IMR-90 (cell line): ENCODE results near the gene PIP5K1A. TPM values are rescaled to one million over a fixed set of nuclear protein-coding genes. Genes with fewer than 3 reads are reported as not detected.
"Not testable (repeated sequence)": the region's sequence is repeated elsewhere in the genome, so short reads cannot be mapped to it uniquely, and the experiment has no call there.

ENCODE experiments used
- ATAC-seq: fragments of 200-7000 bp; cut with Tn5 transposase; 2 replicates; pipeline ENCODE4 v1.9.1; 2020; ENCODE audit warnings: low read depth, mild to moderate bottlenecking, moderate library complexity
- BruUV-seq: library from RNA; stranded (reverse); fragments of 400-500 nt; replicated peaks from 2 replicates; lab custom pipeline; 2021; lab: Mats Ljungman, UMichigan
- CTCF ChIA-PET: fragments of 300-600 bp; formaldehyde crosslinking; extraction: SDS; loops from one replicate; lab custom pipeline; 2021; ENCODE audit warnings: antibody characterized with exemption; lab: Yijun Ruan, JAX
- POLR2A ChIA-PET: fragments of 300-600 bp; sonication (Branson Sonifier 250); formaldehyde crosslinking; loops from one replicate; lab custom pipeline; 2022; ENCODE audit warnings: antibody characterized with exemption; ENCODE audit not compliant: unreplicated experiment; lab: Charles Lee
- DNase-seq: peaks from one replicate; pipeline ENCODE4 v3.0.0; 2013
- H2AFZ ChIP-seq: replicated peaks from 2 replicates; pipeline ENCODE3; 2013; ENCODE audit warnings: low read length, mild to moderate bottlenecking; ENCODE audit not compliant: poor library complexity
- H2AK5ac ChIP-seq: 2 replicates; pipeline ENCODE4 v1.6.1; 2013; ENCODE audit warnings: low read depth, low read length, inconsistent platforms
- H2AK9ac ChIP-seq: replicated peaks from 2 replicates; pipeline ENCODE3; 2013; ENCODE audit warnings: mild to moderate bottlenecking, low read depth, low read length, moderate library complexity; ENCODE audit not compliant: poor library complexity
- H2BK120ac ChIP-seq: 2 replicates; pipeline ENCODE4 v1.6.1; 2013; ENCODE audit warnings: low read depth, low read length, inconsistent platforms
- H2BK15ac ChIP-seq: 3 replicates; pipeline ENCODE4 v1.6.1; 2013; ENCODE audit warnings: low read depth, low read length, inconsistent platforms
- H2BK20ac ChIP-seq: 2 replicates; pipeline ENCODE4 v1.6.1; 2013; ENCODE audit warnings: low read depth, mild to moderate bottlenecking, inconsistent platforms, low read length, moderate library complexity
- H2BK5ac ChIP-seq: 2 replicates; pipeline ENCODE4 v1.6.1; 2013; ENCODE audit warnings: mild to moderate bottlenecking, low read depth, low read length, inconsistent platforms; ENCODE audit not compliant: poor library complexity, severe bottlenecking
- H3K14ac ChIP-seq: replicated peaks from 2 replicates; pipeline ENCODE4 v1.6.1; 2013; ENCODE audit warnings: low read depth, low read length, inconsistent platforms
- H3K18ac ChIP-seq: 2 replicates; pipeline ENCODE4 v1.6.1; 2013; ENCODE audit warnings: low read depth, low read length, control low read depth
- H3K23ac ChIP-seq: 2 replicates; pipeline ENCODE4 v1.6.1; 2013; ENCODE audit warnings: low read depth, low read length, inconsistent platforms
- H3K27ac ChIP-seq: 2 replicates; pipeline ENCODE4 v1.5.1; 2013; ENCODE audit warnings: mild to moderate bottlenecking, control low read depth, low read length; ENCODE audit not compliant: insufficient read depth
- H3K27me3 ChIP-seq: 2 replicates; pipeline ENCODE4 v1.6.1; 2013; ENCODE audit warnings: low read length; ENCODE audit not compliant: control insufficient read depth, insufficient read depth
- H3K36me3 ChIP-seq: 2 replicates; pipeline ENCODE4 v1.6.1; 2013; ENCODE audit warnings: low read length, mixed read lengths; ENCODE audit not compliant: control insufficient read depth, insufficient read depth
- H3K4ac ChIP-seq: 2 replicates; pipeline ENCODE4 v1.6.1; 2013; ENCODE audit warnings: low read depth, low read length, inconsistent platforms
- H3K4me1 ChIP-seq: 2 replicates; pipeline ENCODE4 v1.6.1; 2013; ENCODE audit warnings: low read length, mixed read lengths; ENCODE audit not compliant: control insufficient read depth, insufficient read depth
- H3K4me2 ChIP-seq: 2 replicates; pipeline ENCODE4 v1.6.1; 2013; ENCODE audit warnings: low read depth, mild to moderate bottlenecking, control low read depth, low read length, moderate library complexity
- H3K4me3 ChIP-seq: 2 replicates; pipeline ENCODE4 v1.5.1; 2013; ENCODE audit warnings: low read depth, mild to moderate bottlenecking, control low read depth, low read length, moderate library complexity; ENCODE audit not compliant: insufficient read depth
- H3K56ac ChIP-seq: 2 replicates; pipeline ENCODE4 v1.6.1; 2013; ENCODE audit warnings: low read length, inconsistent platforms; ENCODE audit not compliant: insufficient read depth; ENCODE audit errors: extremely low read depth
- H3K79me1 ChIP-seq, 2 experiments: 2 replicates each; pipeline ENCODE4 v1.6.1; 2013; ENCODE audit warnings: low read length in 2 of 2, inconsistent platforms in 1 of 2, low read depth in 1 of 2
- H3K9ac ChIP-seq: 2 replicates; pipeline ENCODE4 v1.6.1; 2013; ENCODE audit warnings: low read depth, low read length, control low read depth
- H3K9me1 ChIP-seq: 2 replicates; pipeline ENCODE4 v1.6.1; 2013; ENCODE audit warnings: low read length, inconsistent platforms; ENCODE audit not compliant: insufficient read depth
- H3K9me3 ChIP-seq: 2 replicates; pipeline ENCODE4 v1.6.1; 2013; ENCODE audit warnings: low read length; ENCODE audit not compliant: control insufficient read depth, insufficient read depth
- H4K20me1 ChIP-seq: 2 replicates; pipeline ENCODE4 v1.6.1; 2013; ENCODE audit warnings: low read length, inconsistent platforms; ENCODE audit not compliant: insufficient read depth
- H4K5ac ChIP-seq: 2 replicates; pipeline ENCODE4 v1.6.1; 2013; ENCODE audit warnings: mild to moderate bottlenecking, low read depth, low read length, control low read depth
- H4K8ac ChIP-seq, 2 experiments: 2 replicates each; pipeline ENCODE4 v1.6.1; 2013; ENCODE audit warnings: low read depth in 2 of 2, low read length in 2 of 2, control low read depth in 1 of 2, inconsistent platforms in 1 of 2
- H4K91ac ChIP-seq: 2 replicates; pipeline ENCODE4 v1.6.1; 2013; ENCODE audit warnings: low read depth, low read length, inconsistent platforms; ENCODE audit not compliant: insufficient read depth
- ELK1 ChIP-seq: fragments of 150-350 bp; IDR thresholded peaks from 2 replicates; pipeline ENCODE4 v1.6.1; 2016; ENCODE audit warnings: low read depth, mild to moderate bottlenecking, low read length, moderate library complexity, borderline replicate concordance
- WGBS, 2 experiments: methylation state at CpG; one replicate each; pipeline versions ENCODE4 v1.1.5 to v1.1.7; 2013; ENCODE audit warnings: missing lambda C conversion rate in 2 of 2; ENCODE audit not compliant: insufficient read length in 1 of 2; ENCODE audit errors: extremely low coverage in 2 of 2; 5-methylcytosine and 5-hydroxymethylcytosine counted together
- dilution Hi-C: fragments of 300-500 bp; cut with HindIII; formaldehyde crosslinking; loops from one replicate; pipeline ENCODE4 v1.14.3; 2018; ENCODE audit warnings: low sequenced_read_pairs; ENCODE audit not compliant: unreplicated experiment
- in situ Hi-C: fragments of 300-500 bp; cut with MboI; formaldehyde crosslinking; loops from 3 replicates; pipeline ENCODE4 v1.14.3; 2019; ENCODE audit warnings: low sequenced_read_pairs, inconsistent platforms, mixed read lengths
- intact Hi-C: fragments of 100-400 bp; cut with micrococcal nuclease; formaldehyde crosslinking; loops from 2 replicates; pipeline ENCODE4 v1.10.0; 2022
- polyA plus RNA-seq, 3 experiments: library from polyadenylated mRNA; depleted of rRNA; stranded (reverse); fragments of >200 nt; gene quantifications; 2 replicates each; pipeline ENCODE4 v1.2.3, GENCODE V29; 2012; ENCODE audit warnings: low replicate concordance in 1 of 3
- total RNA-seq: library from RNA; depleted of rRNA; stranded (reverse); fragments of >200 nt; gene quantifications from 2 replicates; pipeline ENCODE4 v1.2.3, GENCODE V29; 2012

Gene PIP5K1A
- total and polyA plus RNA-seq, 2 of the 4 experiments (the other 2 are of a cell fraction), result 59.1 to 105 TPM

DNA sequence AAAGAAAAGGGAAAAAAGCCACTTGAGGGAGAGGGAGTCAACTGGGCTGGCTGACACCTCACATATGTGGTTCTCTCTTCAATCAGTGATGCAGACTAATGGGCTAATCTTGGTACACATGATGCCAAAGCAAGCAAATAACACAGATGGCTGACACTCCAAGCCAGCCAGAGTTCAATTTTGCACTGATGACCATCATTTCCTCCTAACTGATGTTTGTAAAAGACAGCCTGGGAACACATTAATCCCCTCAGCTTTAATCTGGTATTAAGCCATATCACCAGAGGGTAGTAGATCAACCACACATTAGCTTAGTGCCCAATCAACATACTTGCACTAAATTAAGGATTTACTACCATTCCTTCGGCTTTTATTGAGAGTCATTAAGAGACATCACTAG, 11.1 kb upstream of the PIP5K1A start:
- Histone ChIP-seq H4K5ac (no peak overlapping the region), H3K18ac (no peak overlapping the region), H3K27ac (no peak overlapping the region), H2BK20ac (no peak overlapping the region), H4K20me1 (no peaks in the 10 kb centered on the region), H4K8ac (no peak overlapping the region), H2BK5ac (no peak overlapping the region), H2AK5ac (no peak overlapping the region), H3K4me1 (no peaks in the 10 kb centered on the region; the same call in 1 of the 2 replicates), H2BK120ac (no peak overlapping the region), H3K14ac (no peak overlapping the region), H3K4me2 (no peak overlapping the region), H3K23ac (0 out of 2 replicates have a peak overlapping the region, but pooled peaks have one; percentile 4), H2BK15ac (no peak overlapping the region), H3K9ac (no peak overlapping the region), H3K4me3 (no peak overlapping the region), H2AK9ac (no peak overlapping the region), H2AFZ (no peak overlapping the region), H3K4ac (no peak overlapping the region), H4K91ac (no peak overlapping the region), H3K9me3 (no peaks in the 10 kb centered on the region), H3K36me3 (peaks cover 26% of the 10 kb centered on the region), H3K56ac (no peak overlapping the region), H3K79me1 (peaks cover 32 to 45% of the 10 kb centered on the region in 2 experiments), H3K9me1 (peaks cover 12% of the 10 kb centered on the region; the same call in 1 of the 2 replicates), H3K27me3 (no peaks in the 10 kb centered on the region)
- in situ Hi-C loops, result no loop called here
- ATAC-seq (no peak), DNase-seq (no peak)
- POLR2A ChIA-PET, result no interaction called here
- no TSS peak for BruUV-seq
- no CpG with 5 or more reads among the region's 1 CpG for WGBS, 2 experiments
- dilution Hi-C loops, result no loop called here
- intact Hi-C loops, result no loop called here
- CTCF ChIA-PET, result no interaction called here
- no peak for TF ChIP-seq ELK1

GRCh38 chr1:151188667-151189066, 9.7 kb upstream of the PIP5K1A start:
- H2BK15ac ChIP-seq, H2AK9ac ChIP-seq, dilution Hi-C loops, H3K4ac ChIP-seq, POLR2A ChIA-PET, H3K56ac ChIP-seq, H4K5ac ChIP-seq, H4K91ac ChIP-seq, ATAC-seq, in situ Hi-C loops, H2BK20ac ChIP-seq, H3K4me1 ChIP-seq, BruUV-seq, H3K27ac ChIP-seq, H2BK120ac ChIP-seq, H4K8ac ChIP-seq, H3K18ac ChIP-seq, H2AFZ ChIP-seq, H4K20me1 ChIP-seq, intact Hi-C loops, DNase-seq, H3K27me3 ChIP-seq, H3K9me3 ChIP-seq, H2AK5ac ChIP-seq, H2BK5ac ChIP-seq: not testable (repeated sequence)
- CTCF ChIA-PET, result interaction anchor here (0.5 kb wide), 1 partner anchor 31 kb away, joined by 4 read pairs; no protein-coding TSS in a partner anchor
- Histone ChIP-seq H3K9me1 (peaks cover 12% of the 10 kb centered on the region; the same call in 1 of the 2 replicates), H3K14ac (0 out of 2 replicates have a peak overlapping the region, but pooled peaks have one; percentile 0), H3K36me3 (peaks cover 16% of the 10 kb centered on the region), H3K4me2 (peak overlapping the region; percentile 84), H3K23ac (peak overlapping the region; percentile 19), H3K79me1 (peaks cover 29 to 45% of the 10 kb centered on the region in 2 experiments), H3K9ac (0 out of 2 replicates have a peak overlapping the region, but pooled peaks have one; percentile 93), H3K4me3 (peak overlapping the region; percentile 73)
- WGBS, 2 experiments, result no CpG with 5 or more reads among the region's 8 CpGs
